ENCODE results near the gene SELE. TPM values are rescaled to one million over a fixed set of nuclear protein-coding genes. Genes with fewer than 3 reads are reported as not detected.
A peak's percentile ranks its signal among the peaks of the same experiment; 100 is the strongest.

Gene SELE
- total and polyA plus RNA-seq, 4 donors, result 0.09 to 4.2 (median 3.3) TPM

DNA sequence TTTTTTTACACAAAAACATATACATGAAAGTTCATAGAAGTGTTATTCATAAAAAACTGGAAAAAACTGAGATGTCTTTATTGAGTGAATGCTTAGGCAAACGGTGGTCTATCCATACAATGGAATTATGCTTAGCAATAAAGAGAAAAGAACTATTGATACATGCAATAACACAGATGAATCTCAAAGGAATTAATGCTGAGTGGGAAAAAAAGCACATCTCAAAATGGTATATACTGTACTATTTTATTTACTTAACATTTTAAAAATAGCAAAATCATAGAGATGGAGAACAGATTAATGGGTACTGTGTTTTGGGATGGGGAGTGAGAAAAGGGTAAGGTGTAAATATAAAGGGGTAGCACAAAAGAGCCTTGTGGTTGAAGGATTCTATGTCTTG, 31.0 kb upstream of the SELE start:
- peaks cover 0 to 25% (median 5%) of the 10 kb centered on the region in 4 donors for H3K4me1 ChIP-seq (ENCODE audit: control insufficient read depth in 4 of 4, insufficient read depth in 4 of 4, low read length in 3 of 4)
- TF ChIP-seq NR2F2 (IDR thresholded peaks at IDR 0.05), result no peak
- no peak for TF ChIP-seq FOXA1 (IDR thresholded peaks at IDR 0.05)
- no peak for TF ChIP-seq JUND (IDR thresholded peaks at IDR 0.05)
- TF ChIP-seq, protein P1, sequence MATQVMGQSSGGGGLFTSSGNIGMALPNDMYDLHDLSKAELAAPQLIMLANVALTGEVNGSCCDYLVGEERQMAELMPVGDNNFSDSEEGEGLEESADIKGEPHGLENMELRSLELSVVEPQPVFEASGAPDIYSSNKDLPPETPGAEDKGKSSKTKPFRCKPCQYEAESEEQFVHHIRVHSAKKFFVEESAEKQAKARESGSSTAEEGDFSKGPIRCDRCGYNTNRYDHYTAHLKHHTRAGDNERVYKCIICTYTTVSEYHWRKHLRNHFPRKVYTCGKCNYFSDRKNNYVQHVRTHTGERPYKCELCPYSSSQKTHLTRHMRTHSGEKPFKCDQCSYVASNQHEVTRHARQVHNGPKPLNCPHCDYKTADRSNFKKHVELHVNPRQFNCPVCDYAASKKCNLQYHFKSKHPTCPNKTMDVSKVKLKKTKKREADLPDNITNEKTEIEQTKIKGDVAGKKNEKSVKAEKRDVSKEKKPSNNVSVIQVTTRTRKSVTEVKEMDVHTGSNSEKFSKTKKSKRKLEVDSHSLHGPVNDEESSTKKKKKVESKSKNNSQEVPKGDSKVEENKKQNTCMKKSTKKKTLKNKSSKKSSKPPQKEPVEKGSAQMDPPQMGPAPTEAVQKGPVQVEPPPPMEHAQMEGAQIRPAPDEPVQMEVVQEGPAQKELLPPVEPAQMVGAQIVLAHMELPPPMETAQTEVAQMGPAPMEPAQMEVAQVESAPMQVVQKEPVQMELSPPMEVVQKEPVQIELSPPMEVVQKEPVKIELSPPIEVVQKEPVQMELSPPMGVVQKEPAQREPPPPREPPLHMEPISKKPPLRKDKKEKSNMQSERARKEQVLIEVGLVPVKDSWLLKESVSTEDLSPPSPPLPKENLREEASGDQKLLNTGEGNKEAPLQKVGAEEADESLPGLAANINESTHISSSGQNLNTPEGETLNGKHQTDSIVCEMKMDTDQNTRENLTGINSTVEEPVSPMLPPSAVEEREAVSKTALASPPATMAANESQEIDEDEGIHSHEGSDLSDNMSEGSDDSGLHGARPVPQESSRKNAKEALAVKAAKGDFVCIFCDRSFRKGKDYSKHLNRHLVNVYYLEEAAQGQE (IDR thresholded peaks at IDR 0.05), result no peak
- no peak for TF ChIP-seq HNF4G (IDR thresholded peaks at IDR 0.05)
- no peak for TF ChIP-seq TAF1 (conservative IDR thresholded peaks at IDR 0.05)
- no peak for TF ChIP-seq HNF4A (conservative IDR thresholded peaks at IDR 0.05)
- TF ChIP-seq RXRA (IDR thresholded peaks at IDR 0.05), result no peak
- no peak for TF ChIP-seq FOXA2 (IDR thresholded peaks at IDR 0.05)
- TF ChIP-seq YY1 (IDR thresholded peaks at IDR 0.05), result no peak
- TF ChIP-seq, protein P2, sequence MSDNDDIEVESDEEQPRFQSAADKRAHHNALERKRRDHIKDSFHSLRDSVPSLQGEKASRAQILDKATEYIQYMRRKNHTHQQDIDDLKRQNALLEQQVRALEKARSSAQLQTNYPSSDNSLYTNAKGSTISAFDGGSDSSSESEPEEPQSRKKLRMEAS (IDR thresholded peaks at IDR 0.05), result no peak
- TF ChIP-seq SP1 (IDR thresholded peaks at IDR 0.05), result no peak
- no peak for TF ChIP-seq EGR1 (IDR thresholded peaks at IDR 0.05; ENCODE audit: low read depth in 2 of 2)
- TF ChIP-seq, protein P3, sequence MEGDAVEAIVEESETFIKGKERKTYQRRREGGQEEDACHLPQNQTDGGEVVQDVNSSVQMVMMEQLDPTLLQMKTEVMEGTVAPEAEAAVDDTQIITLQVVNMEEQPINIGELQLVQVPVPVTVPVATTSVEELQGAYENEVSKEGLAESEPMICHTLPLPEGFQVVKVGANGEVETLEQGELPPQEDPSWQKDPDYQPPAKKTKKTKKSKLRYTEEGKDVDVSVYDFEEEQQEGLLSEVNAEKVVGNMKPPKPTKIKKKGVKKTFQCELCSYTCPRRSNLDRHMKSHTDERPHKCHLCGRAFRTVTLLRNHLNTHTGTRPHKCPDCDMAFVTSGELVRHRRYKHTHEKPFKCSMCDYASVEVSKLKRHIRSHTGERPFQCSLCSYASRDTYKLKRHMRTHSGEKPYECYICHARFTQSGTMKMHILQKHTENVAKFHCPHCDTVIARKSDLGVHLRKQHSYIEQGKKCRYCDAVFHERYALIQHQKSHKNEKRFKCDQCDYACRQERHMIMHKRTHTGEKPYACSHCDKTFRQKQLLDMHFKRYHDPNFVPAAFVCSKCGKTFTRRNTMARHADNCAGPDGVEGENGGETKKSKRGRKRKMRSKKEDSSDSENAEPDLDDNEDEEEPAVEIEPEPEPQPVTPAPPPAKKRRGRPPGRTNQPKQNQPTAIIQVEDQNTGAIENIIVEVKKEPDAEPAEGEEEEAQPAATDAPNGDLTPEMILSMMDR (IDR thresholded peaks at IDR 0.05; ENCODE audit: low read depth, low read length, missing input control), result no peak
- TF ChIP-seq, protein P4, sequence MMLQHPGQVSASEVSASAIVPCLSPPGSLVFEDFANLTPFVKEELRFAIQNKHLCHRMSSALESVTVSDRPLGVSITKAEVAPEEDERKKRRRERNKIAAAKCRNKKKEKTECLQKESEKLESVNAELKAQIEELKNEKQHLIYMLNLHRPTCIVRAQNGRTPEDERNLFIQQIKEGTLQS (IDR thresholded peaks at IDR 0.05), result no peak
- H3K9me3 ChIP-seq (ENCODE audit: control insufficient read depth in 4 of 4, low read length in 3 of 4), result no peaks in the 10 kb centered on the region
- peak overlapping the region in 2 of 3 donors; percentile 40 to 47 for H3K4me3 ChIP-seq (ENCODE audit: low read depth in 1 of 3, low read length in 3 of 3)
- H3K36me3 ChIP-seq (ENCODE audit: control insufficient read depth in 4 of 4, insufficient read depth in 3 of 4, low read depth in 1 of 4, low read length in 3 of 4), result no peaks in the 10 kb centered on the region
- DNase-seq (ENCODE audit: low spot score), result no peak
- H3K9ac ChIP-seq (ENCODE audit: low read depth in 1 of 2, low read length in 2 of 2), result no peak overlapping the region
- H3K27me3 ChIP-seq (ENCODE audit: control insufficient read depth in 4 of 4, insufficient read depth in 4 of 4, low read length in 3 of 4), result no peaks in the 10 kb centered on the region
- 66% methylated on average over 1 of the region's 1 CpG for WGBS
- peak overlapping the region in 1 of 2 donors; percentile 20 for H3K27ac ChIP-seq (ENCODE audit: low read depth in 1 of 2, low read length in 2 of 2)

DNA sequence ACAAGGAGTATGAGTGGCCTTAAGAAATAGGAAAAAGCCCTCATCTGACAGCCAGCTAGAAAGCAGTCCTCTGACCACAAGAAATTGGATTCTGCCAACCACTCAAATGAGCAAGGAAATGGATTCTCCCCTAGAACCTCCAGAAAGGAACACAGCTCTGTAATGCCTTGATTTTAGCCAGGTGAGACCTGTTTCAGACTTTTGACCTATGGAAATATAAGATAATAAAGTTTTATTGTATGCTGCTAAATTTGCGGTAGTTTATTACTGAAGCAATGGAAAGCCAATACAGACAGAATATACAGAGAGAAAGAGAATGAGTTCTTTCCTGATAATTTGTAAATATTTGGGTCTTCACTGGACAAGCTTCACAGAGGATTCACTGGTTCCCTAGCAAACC, 28.8 kb upstream of the SELE start:
- Histone ChIP-seq H3K4me3 (ENCODE audit: low read depth in 1 of 3, low read length in 3 of 3) (no peak overlapping the region), H3K4me1 (ENCODE audit: control insufficient read depth in 4 of 4, insufficient read depth in 4 of 4, low read length in 3 of 4) (peaks cover 0 to 20% (median under 1%) of the 10 kb centered on the region in 4 donors), H3K9me3 (ENCODE audit: control insufficient read depth in 4 of 4, low read length in 3 of 4) (no peaks in the 10 kb centered on the region), H3K9ac (ENCODE audit: low read depth in 1 of 2, low read length in 2 of 2) (no peak overlapping the region), H3K27ac (ENCODE audit: low read depth in 1 of 2, low read length in 2 of 2) (no peak overlapping the region), H3K27me3 (ENCODE audit: control insufficient read depth in 4 of 4, insufficient read depth in 4 of 4, low read length in 3 of 4) (no peaks in the 10 kb centered on the region), H3K36me3 (ENCODE audit: control insufficient read depth in 4 of 4, insufficient read depth in 3 of 4, low read depth in 1 of 4, low read length in 3 of 4) (no peaks in the 10 kb centered on the region)
- DNase-seq (ENCODE audit: low spot score), result no peak
- 89% methylated on average over 1 of the region's 1 CpG for WGBS
- no peak for TF ChIP-seq RXRA (IDR thresholded peaks at IDR 0.05)
- TF ChIP-seq, protein P1 (IDR thresholded peaks at IDR 0.05), result no peak
- TF ChIP-seq NR2F2 (IDR thresholded peaks at IDR 0.05), result no peak
- no peak for TF ChIP-seq FOXA1 (IDR thresholded peaks at IDR 0.05)
- TF ChIP-seq, protein P5, sequence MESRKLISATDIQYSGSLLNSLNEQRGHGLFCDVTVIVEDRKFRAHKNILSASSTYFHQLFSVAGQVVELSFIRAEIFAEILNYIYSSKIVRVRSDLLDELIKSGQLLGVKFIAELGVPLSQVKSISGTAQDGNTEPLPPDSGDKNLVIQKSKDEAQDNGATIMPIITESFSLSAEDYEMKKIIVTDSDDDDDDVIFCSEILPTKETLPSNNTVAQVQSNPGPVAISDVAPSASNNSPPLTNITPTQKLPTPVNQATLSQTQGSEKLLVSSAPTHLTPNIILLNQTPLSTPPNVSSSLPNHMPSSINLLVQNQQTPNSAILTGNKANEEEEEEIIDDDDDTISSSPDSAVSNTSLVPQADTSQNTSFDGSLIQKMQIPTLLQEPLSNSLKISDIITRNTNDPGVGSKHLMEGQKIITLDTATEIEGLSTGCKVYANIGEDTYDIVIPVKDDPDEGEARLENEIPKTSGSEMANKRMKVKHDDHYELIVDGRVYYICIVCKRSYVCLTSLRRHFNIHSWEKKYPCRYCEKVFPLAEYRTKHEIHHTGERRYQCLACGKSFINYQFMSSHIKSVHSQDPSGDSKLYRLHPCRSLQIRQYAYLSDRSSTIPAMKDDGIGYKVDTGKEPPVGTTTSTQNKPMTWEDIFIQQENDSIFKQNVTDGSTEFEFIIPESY (IDR thresholded peaks at IDR 0.05), result no peak
- no peak for TF ChIP-seq JUND (IDR thresholded peaks at IDR 0.05)
- TF ChIP-seq, protein P3 (IDR thresholded peaks at IDR 0.05; ENCODE audit: low read depth, low read length, missing input control), result no peak
- TF ChIP-seq, protein P4 (IDR thresholded peaks at IDR 0.05), result no peak
- no peak for TF ChIP-seq FOXA2 (IDR thresholded peaks at IDR 0.05)
- TF ChIP-seq, protein P2 (IDR thresholded peaks at IDR 0.05), result no peak
- no peak for TF ChIP-seq HNF4G (IDR thresholded peaks at IDR 0.05)
- no peak for TF ChIP-seq YY1 (IDR thresholded peaks at IDR 0.05)
